ENCODE data around the gene FECH. TPM values are rescaled to one million over a fixed set of nuclear protein-coding genes. Genes with fewer than 3 reads are reported as not detected.

The FECH gene
- polyA plus RNA-seq, 1 donor (not counting 4 experiments of a cell fraction or from before 2014, with no cell fraction given): 29.2 TPM

GRCh38 chr18:57534511-57534909 lies 52.0 kb downstream of the FECH start:
- Histone ChIP-seq H3K4me2 (ENCODE audit: control insufficient read depth, extremely low read depth, insufficient read depth, low read depth, low read length) (no peak overlapping the region), H3K79me2 (ENCODE audit: control insufficient read depth, insufficient read depth, low read length) (no peaks in the 10 kb centered on the region), H3K4me3 (ENCODE audit: control insufficient read depth in 2 of 3, extremely low read depth in 1 of 3, insufficient read depth in 2 of 3, low read depth in 1 of 3, low read length in 3 of 3) (no peak overlapping the region), H4K20me1 (ENCODE audit: control insufficient read depth, extremely low read depth, insufficient read depth, low read length) (no peaks in the 10 kb centered on the region), H3K27me3 (ENCODE audit: control insufficient read depth, extremely low read depth, insufficient read depth, low read length) (peaks cover under 1% of the 10 kb centered on the region), H3K9me3 (ENCODE audit: control insufficient read depth, low read depth, low read length) (no peaks in the 10 kb centered on the region), H3K9me1 (ENCODE audit: control insufficient read depth, extremely low read depth, insufficient read depth, low read length) (no peaks in the 10 kb centered on the region), H2AFZ (ENCODE audit: control insufficient read depth, low read length) (no peak overlapping the region), H3K36me3 (ENCODE audit: control insufficient read depth in 2 of 2, extremely low read depth in 1 of 2, insufficient read depth in 2 of 2, low read length in 2 of 2) (no peaks in the 10 kb centered on the region), H3K27ac (ENCODE audit: control insufficient read depth, insufficient read depth, low read length) (no peak overlapping the region), H3K9ac (ENCODE audit: control insufficient read depth, extremely low read depth, insufficient read depth, low read length) (no peak overlapping the region), H3K4me1 (ENCODE audit: control insufficient read depth, extremely low read depth, insufficient read depth, low read length) (no peaks in the 10 kb centered on the region)
- FAIRE-seq (no peak), DNase-seq (ENCODE audit: low read depth, low spot score) (no peak)
- TF ChIP-seq, protein P1, sequence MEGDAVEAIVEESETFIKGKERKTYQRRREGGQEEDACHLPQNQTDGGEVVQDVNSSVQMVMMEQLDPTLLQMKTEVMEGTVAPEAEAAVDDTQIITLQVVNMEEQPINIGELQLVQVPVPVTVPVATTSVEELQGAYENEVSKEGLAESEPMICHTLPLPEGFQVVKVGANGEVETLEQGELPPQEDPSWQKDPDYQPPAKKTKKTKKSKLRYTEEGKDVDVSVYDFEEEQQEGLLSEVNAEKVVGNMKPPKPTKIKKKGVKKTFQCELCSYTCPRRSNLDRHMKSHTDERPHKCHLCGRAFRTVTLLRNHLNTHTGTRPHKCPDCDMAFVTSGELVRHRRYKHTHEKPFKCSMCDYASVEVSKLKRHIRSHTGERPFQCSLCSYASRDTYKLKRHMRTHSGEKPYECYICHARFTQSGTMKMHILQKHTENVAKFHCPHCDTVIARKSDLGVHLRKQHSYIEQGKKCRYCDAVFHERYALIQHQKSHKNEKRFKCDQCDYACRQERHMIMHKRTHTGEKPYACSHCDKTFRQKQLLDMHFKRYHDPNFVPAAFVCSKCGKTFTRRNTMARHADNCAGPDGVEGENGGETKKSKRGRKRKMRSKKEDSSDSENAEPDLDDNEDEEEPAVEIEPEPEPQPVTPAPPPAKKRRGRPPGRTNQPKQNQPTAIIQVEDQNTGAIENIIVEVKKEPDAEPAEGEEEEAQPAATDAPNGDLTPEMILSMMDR (optimal IDR thresholded peaks at IDR 0.05 in 1 of 3, IDR thresholded peaks at IDR 0.05 in 1 of 3, conservative IDR thresholded peaks at IDR 0.05 in 1 of 3; ENCODE audit: extremely low read depth in 1 of 3, insufficient read depth in 2 of 3, low read length in 3 of 3): no peak
- TF ChIP-seq EZH2 (IDR thresholded peaks at IDR 0.05; ENCODE audit: low read length): no peak
- dilution Hi-C loops (cut with MboI; ENCODE audit: extremely low pct_ligation_motif_present, low sequenced_read_pairs): no loop called here

GRCh38 chr18:57533868-57534510 lies 52.5 kb downstream of the FECH start:
- DNase-seq (ENCODE audit: low read depth, low spot score): no peak
- no peak for FAIRE-seq
- no peak overlapping the region for H3K27ac ChIP-seq (ENCODE audit: control insufficient read depth, insufficient read depth, low read length)
- H4K20me1 ChIP-seq (ENCODE audit: control insufficient read depth, extremely low read depth, insufficient read depth, low read length): no peaks in the 10 kb centered on the region
- H3K4me2 ChIP-seq (ENCODE audit: control insufficient read depth, extremely low read depth, insufficient read depth, low read depth, low read length): no peak overlapping the region
- peaks cover 5% of the 10 kb centered on the region for H3K27me3 ChIP-seq (ENCODE audit: control insufficient read depth, extremely low read depth, insufficient read depth, low read length)
- dilution Hi-C loops (cut with MboI; ENCODE audit: extremely low pct_ligation_motif_present, low sequenced_read_pairs): no loop called here
- no peaks in the 10 kb centered on the region for H3K79me2 ChIP-seq (ENCODE audit: control insufficient read depth, insufficient read depth, low read length)
- H3K36me3 ChIP-seq (ENCODE audit: control insufficient read depth in 2 of 2, extremely low read depth in 1 of 2, insufficient read depth in 2 of 2, low read length in 2 of 2): no peaks in the 10 kb centered on the region
- H3K4me1 ChIP-seq (ENCODE audit: control insufficient read depth, extremely low read depth, insufficient read depth, low read length): no peaks in the 10 kb centered on the region
- no peak overlapping the region for H2AFZ ChIP-seq (ENCODE audit: control insufficient read depth, low read length)
- H3K9me1 ChIP-seq (ENCODE audit: control insufficient read depth, extremely low read depth, insufficient read depth, low read length): no peaks in the 10 kb centered on the region
- no peaks in the 10 kb centered on the region for H3K9me3 ChIP-seq (ENCODE audit: control insufficient read depth, low read depth, low read length)
- no peak overlapping the region for H3K4me3 ChIP-seq (ENCODE audit: control insufficient read depth in 2 of 3, extremely low read depth in 1 of 3, insufficient read depth in 2 of 3, low read depth in 1 of 3, low read length in 3 of 3)
- TF ChIP-seq, protein P1 (optimal IDR thresholded peaks at IDR 0.05 in 1 of 3, IDR thresholded peaks at IDR 0.05 in 1 of 3, conservative IDR thresholded peaks at IDR 0.05 in 1 of 3; ENCODE audit: extremely low read depth in 1 of 3, insufficient read depth in 2 of 3, low read length in 3 of 3): no peak
- no peak for TF ChIP-seq EZH2 (IDR thresholded peaks at IDR 0.05; ENCODE audit: low read length)
- H3K9ac ChIP-seq (ENCODE audit: control insufficient read depth, extremely low read depth, insufficient read depth, low read length): no peak overlapping the region
